GM19397 (cell line): ENCODE measurements around the gene GRB7.

Experiments
- ATAC-seq: cut with Tn5 transposase; IDR thresholded peaks from one replicate; pipeline ENCODE4 v1.9.1; 2021; ENCODE audit warnings: mild to moderate bottlenecking, moderate library complexity; ENCODE audit not compliant: unreplicated experiment

The GRB7 gene

GRCh38 chr17:39767147-39767546 is 29.4 kb downstream of the GRB7 start:
- no peak for ATAC-seq

GRCh38 chr17:39769974-39770587 is 32.3 kb downstream of the GRB7 start:
- ATAC-seq = peak; percentile 47

- ATAC-seq = no peak
Measured at GRCh38 chr17:39772415-39772814, 34.7 kb downstream of the GRB7 start.

- ATAC-seq = no peak
Measured at GRCh38 chr17:39772987-39773934, 35.5 kb downstream of the GRB7 start.

- no peak for ATAC-seq
Measured at GRCh38 chr17:39774047-39774446, 36.3 kb downstream of the GRB7 start.

- no peak for ATAC-seq
Measured at GRCh38 chr17:39775031-39775430, 37.3 kb downstream of the GRB7 start.

- no peak for ATAC-seq
Measured at GRCh38 chr17:39776252-39776651, 38.5 kb downstream of the GRB7 start.

GRCh38 chr17:39777534-39778365 is 40.0 kb downstream of the GRB7 start:
- ATAC-seq = peak; percentile 44

- ATAC-seq = no peak
Measured at GRCh38 chr17:39781031-39781860, 43.5 kb downstream of the GRB7 start.

GRCh38 chr17:39781861-39782213 is 44.1 kb downstream of the GRB7 start:
- ATAC-seq = no peak

- no peak for ATAC-seq
Measured at GRCh38 chr17:39782481-39782880, 44.7 kb downstream of the GRB7 start.

GRCh38 chr17:39782980-39783379 is 45.2 kb downstream of the GRB7 start:
- no peak for ATAC-seq

GRCh38 chr17:39787041-39787440 is 49.3 kb downstream of the GRB7 start:
- no peak for ATAC-seq

GRCh38 chr17:39787743-39788484 is 50.2 kb downstream of the GRB7 start:
- no peak for ATAC-seq

GRCh38 chr17:39791111-39791992 is 53.6 kb downstream of the GRB7 start:
- ATAC-seq = no peak

GRCh38 chr17:39792526-39793221 is 54.9 kb downstream of the GRB7 start:
- no peak for ATAC-seq

- ATAC-seq = no peak
Measured at GRCh38 chr17:39793301-39793872, 55.6 kb downstream of the GRB7 start.
